ENCODE results near the gene CYP24A1.

Gene CYP24A1

GRCh38 chr20:54173653-54174456, at the start of gene CYP24A1:
TSS of gene CYP24A1 (minus strand) at chr20:54173986. CDS start at chr20:54173579, 407 bp downstream.
- DNase-seq, result no peak

- no peak for DNase-seq
Measured at GRCh38 chr20:54223285-54223684, 49.5 kb upstream of the CYP24A1 start.

GRCh38 chr20:54221996-54222890, 48.5 kb upstream of the CYP24A1 start:
- DNase-seq, result no peak

- no peak for DNase-seq
Measured at GRCh38 chr20:54221353-54221752, 47.6 kb upstream of the CYP24A1 start.

- DNase-seq, result no peak
Measured at GRCh38 chr20:54220722-54221121, 46.9 kb upstream of the CYP24A1 start.

- DNase-seq, result no peak
Measured at GRCh38 chr20:54219751-54220426, 46.1 kb upstream of the CYP24A1 start.

- no peak for DNase-seq
Measured at GRCh38 chr20:54218470-54218869, 44.7 kb upstream of the CYP24A1 start.

GRCh38 chr20:54217762-54218161, 44.0 kb upstream of the CYP24A1 start:
- no peak for DNase-seq

GRCh38 chr20:54215157-54215789, 41.5 kb upstream of the CYP24A1 start:
- DNase-seq, result no peak

- DNase-seq, result no peak
Measured at GRCh38 chr20:54214566-54214965, 40.8 kb upstream of the CYP24A1 start.

- no peak for DNase-seq
Measured at GRCh38 chr20:54212871-54213270, 39.1 kb upstream of the CYP24A1 start.

- no peak for DNase-seq
Measured at GRCh38 chr20:54212226-54212625, 38.4 kb upstream of the CYP24A1 start.

GRCh38 chr20:54209216-54209813, 35.5 kb upstream of the CYP24A1 start:
- DNase-seq, result no peak

GRCh38 chr20:54208548-54209176, 34.9 kb upstream of the CYP24A1 start:
- DNase-seq, result peak in 1 of 2 experiments; percentile 42

GRCh38 chr20:54207743-54208547, 34.2 kb upstream of the CYP24A1 start, which contains the start of gene PFDN4:
TSS of gene PFDN4 (plus strand) at chr20:54208087. CDS start at chr20:54208101, 14 bp downstream.
- peak; percentile 82 to 86 for DNase-seq

- no peak for DNase-seq
Measured at GRCh38 chr20:54207053-54207742, 33.4 kb upstream of the CYP24A1 start.

- DNase-seq, result peak; percentile 28 to 35
Measured at GRCh38 chr20:54205450-54205849, 31.7 kb upstream of the CYP24A1 start.

GRCh38 chr20:54204481-54204880, 30.7 kb upstream of the CYP24A1 start:
- no peak for DNase-seq

GRCh38 chr20:54204063-54204462, 30.3 kb upstream of the CYP24A1 start:
- DNase-seq, result no peak

GRCh38 chr20:54203281-54203680, 29.5 kb upstream of the CYP24A1 start:
- no peak for DNase-seq
